Osteoblast (primary cell): Measurements from ENCODE around the gene NR5A2. TPM values are rescaled to one million over a fixed set of nuclear protein-coding genes. Genes with fewer than 3 reads are reported as not detected.
A peak's percentile ranks its signal among the peaks of the same experiment; 100 is the strongest.

ENCODE experiments used
- DNase-seq: peaks from one replicate; pipeline ENCODE4 v3.0.0; 2011; ENCODE audit warnings: low spot score, mixed read lengths; ENCODE audit not compliant: insufficient read length; ENCODE audit errors: missing footprints
- H2AFZ ChIP-seq: 2 replicates; pipeline ENCODE4 v1.6.0; 2011; ENCODE audit warnings: mild to moderate bottlenecking, low read length
- H3K27ac ChIP-seq: 2 replicates; pipeline ENCODE4 v1.5.1; 2011; ENCODE audit warnings: mild to moderate bottlenecking, low read depth, low read length, moderate library complexity
- H3K27me3 ChIP-seq: 2 replicates; pipeline ENCODE4 v1.6.0; 2012; ENCODE audit warnings: mild to moderate bottlenecking, control low read depth, inconsistent platforms, low read length, moderate library complexity; ENCODE audit not compliant: insufficient read depth
- H3K36me3 ChIP-seq: 2 replicates; pipeline ENCODE4 v1.5.1; 2011; ENCODE audit warnings: mild to moderate bottlenecking, low read length, control low read depth, moderate library complexity; ENCODE audit not compliant: insufficient read depth
- H3K4me1 ChIP-seq: 2 replicates; pipeline ENCODE4 v1.5.1; 2011; ENCODE audit warnings: mild to moderate bottlenecking, low read length, control low read depth, moderate library complexity; ENCODE audit not compliant: insufficient read depth
- H3K4me2 ChIP-seq: 2 replicates; pipeline ENCODE4 v1.6.0; 2011; ENCODE audit warnings: mild to moderate bottlenecking, low read length; ENCODE audit not compliant: insufficient read depth
- H3K4me3 ChIP-seq: fragments of 200-600 bp; sonication (generic); 3 replicates; pipeline ENCODE4 v1.5.1; 2012; ENCODE audit warnings: mild to moderate bottlenecking, low read length, inconsistent platforms; ENCODE audit not compliant: insufficient read depth
- H3K79me2 ChIP-seq: 2 replicates; pipeline ENCODE4 v1.6.0; 2012; ENCODE audit warnings: mild to moderate bottlenecking, low read length, control low read depth, inconsistent platforms; ENCODE audit not compliant: insufficient read depth
- H3K9me3 ChIP-seq: 2 replicates; pipeline ENCODE4 v1.5.1; 2011; ENCODE audit warnings: low read depth, low read length, control low read depth
- H4K20me1 ChIP-seq: 2 replicates; pipeline ENCODE4 v1.6.0; 2012; ENCODE audit warnings: mild to moderate bottlenecking, low read length, control low read depth; ENCODE audit not compliant: insufficient read depth
- CTCF ChIP-seq: IDR thresholded peaks from 2 replicates; pipeline ENCODE4 v1.5.1; 2011; ENCODE audit warnings: mild to moderate bottlenecking, low read depth, low read length, moderate library complexity; ENCODE audit errors: extremely low read depth
- total RNA-seq: library from RNA; depleted of rRNA; stranded (reverse); fragments of >200 nt; gene quantifications from 2 replicates; pipeline ENCODE4 v1.2.3, GENCODE V29; 2012

The NR5A2 gene
- total RNA-seq, 1 donor = not detected

- H3K4me2 ChIP-seq = no peak overlapping the region
- peaks cover 41% of the 10 kb centered on the region for H3K4me1 ChIP-seq
- H3K79me2 ChIP-seq = no peaks in the 10 kb centered on the region
- no peak overlapping the region for H3K4me3 ChIP-seq
- H3K27me3 ChIP-seq = no peaks in the 10 kb centered on the region
- H3K9me3 ChIP-seq = no peaks in the 10 kb centered on the region
- H4K20me1 ChIP-seq = no peaks in the 10 kb centered on the region
- no peaks in the 10 kb centered on the region for H3K36me3 ChIP-seq
- H3K27ac ChIP-seq = peak overlapping the region; percentile 80
- peak; percentile 47 for TF ChIP-seq CTCF
- H2AFZ ChIP-seq = no peak overlapping the region
- peak; percentile 51 for DNase-seq
Measured at GRCh38 chr1:200180821-200181220, 153.3 kb downstream of the NR5A2 start.

- no peak for DNase-seq
- Histone ChIP-seq H3K27me3 (no peaks in the 10 kb centered on the region), H3K27ac (no peak overlapping the region), H3K36me3 (no peaks in the 10 kb centered on the region), H3K4me1 (peaks cover 41% of the 10 kb centered on the region), H2AFZ (no peak overlapping the region), H3K4me3 (no peak overlapping the region), H3K9me3 (no peaks in the 10 kb centered on the region), H3K79me2 (no peaks in the 10 kb centered on the region), H3K4me2 (no peak overlapping the region), H4K20me1 (no peaks in the 10 kb centered on the region)
- TF ChIP-seq CTCF = no peak
Measured at GRCh38 chr1:200181861-200182260, 154.4 kb downstream of the NR5A2 start.

- Histone ChIP-seq H3K36me3 (no peaks in the 10 kb centered on the region), H3K4me2 (no peak overlapping the region), H3K79me2 (no peaks in the 10 kb centered on the region), H3K27me3 (no peaks in the 10 kb centered on the region), H3K9me3 (no peaks in the 10 kb centered on the region), H2AFZ (no peak overlapping the region), H3K4me1 (peaks cover 41% of the 10 kb centered on the region), H3K27ac (no peak overlapping the region), H4K20me1 (no peaks in the 10 kb centered on the region), H3K4me3 (no peak overlapping the region)
- DNase-seq = no peak
- TF ChIP-seq CTCF = no peak
Measured at GRCh38 chr1:200182701-200183100, 155.2 kb downstream of the NR5A2 start.

GRCh38 chr1:200183637-200184036 lies 156.1 kb downstream of the NR5A2 start:
- Histone ChIP-seq H4K20me1 (no peaks in the 10 kb centered on the region), H3K79me2 (no peaks in the 10 kb centered on the region), H2AFZ (no peak overlapping the region), H3K27ac (peak overlapping the region; percentile 27), H3K4me1 (peaks cover 35% of the 10 kb centered on the region), H3K27me3 (no peaks in the 10 kb centered on the region), H3K36me3 (no peaks in the 10 kb centered on the region), H3K9me3 (no peaks in the 10 kb centered on the region), H3K4me3 (no peak overlapping the region), H3K4me2 (peak overlapping the region; percentile 10)
- TF ChIP-seq CTCF = no peak
- no peak for DNase-seq
